Measurements from ENCODE around the gene UBE2E1.

The UBE2E1 gene

GRCh38 chr3:23797491-23797890 is 8.3 kb upstream of the UBE2E1 start:
- TF ChIP-seq MAX (IDR thresholded peaks at IDR 0.05; ENCODE audit: low read depth, low read length): no peak
- no peak for TF ChIP-seq POLR2A (IDR thresholded peaks at IDR 0.05; ENCODE audit: extremely low read depth, insufficient read length)
- TF ChIP-seq CTCF (IDR thresholded peaks at IDR 0.05; ENCODE audit: low read depth, low read length): no peak
- no peak for TF ChIP-seq MYC (IDR thresholded peaks at IDR 0.05; ENCODE audit: low read depth, low read length)
- no peak overlapping the region for H3K4me3 ChIP-seq (ENCODE audit: low read depth, low read length)
- DNase-seq (ENCODE audit: low read depth): no peak

GRCh38 chr3:23798456-23798855 is 7.3 kb upstream of the UBE2E1 start:
- no peak overlapping the region for H3K4me3 ChIP-seq (ENCODE audit: low read depth, low read length)
- DNase-seq (ENCODE audit: low read depth): no peak
- TF ChIP-seq MYC (IDR thresholded peaks at IDR 0.05; ENCODE audit: low read depth, low read length) (no peak), CTCF (IDR thresholded peaks at IDR 0.05; ENCODE audit: low read depth, low read length) (no peak), MAX (IDR thresholded peaks at IDR 0.05; ENCODE audit: low read depth, low read length) (no peak), POLR2A (IDR thresholded peaks at IDR 0.05; ENCODE audit: extremely low read depth, insufficient read length) (no peak)

- no peak overlapping the region for H3K4me3 ChIP-seq (ENCODE audit: low read depth, low read length)
- no peak for TF ChIP-seq POLR2A (IDR thresholded peaks at IDR 0.05; ENCODE audit: extremely low read depth, insufficient read length)
- no peak for TF ChIP-seq MYC (IDR thresholded peaks at IDR 0.05; ENCODE audit: low read depth, low read length)
- no peak for TF ChIP-seq MAX (IDR thresholded peaks at IDR 0.05; ENCODE audit: low read depth, low read length)
- TF ChIP-seq CTCF (IDR thresholded peaks at IDR 0.05; ENCODE audit: low read depth, low read length): no peak
- DNase-seq (ENCODE audit: low read depth): no peak
These were observed 6.9 kb upstream of the UBE2E1 start for GRCh38 chr3:23798876-23799275.

GRCh38 chr3:23800731-23801130 is 5.0 kb upstream of the UBE2E1 start:
- TF ChIP-seq MYC (IDR thresholded peaks at IDR 0.05; ENCODE audit: low read depth, low read length) (no peak), CTCF (IDR thresholded peaks at IDR 0.05; ENCODE audit: low read depth, low read length) (no peak), MAX (IDR thresholded peaks at IDR 0.05; ENCODE audit: low read depth, low read length) (peak; percentile 72), POLR2A (IDR thresholded peaks at IDR 0.05; ENCODE audit: extremely low read depth, insufficient read length) (no peak)
- DNase-seq (ENCODE audit: low read depth): peak; percentile 41
- no peak overlapping the region for H3K4me3 ChIP-seq (ENCODE audit: low read depth, low read length)

- no peak overlapping the region for H3K4me3 ChIP-seq (ENCODE audit: low read depth, low read length)
- DNase-seq (ENCODE audit: low read depth): no peak
- TF ChIP-seq MYC (IDR thresholded peaks at IDR 0.05; ENCODE audit: low read depth, low read length): no peak
- no peak for TF ChIP-seq POLR2A (IDR thresholded peaks at IDR 0.05; ENCODE audit: extremely low read depth, insufficient read length)
- no peak for TF ChIP-seq MAX (IDR thresholded peaks at IDR 0.05; ENCODE audit: low read depth, low read length)
- TF ChIP-seq CTCF (IDR thresholded peaks at IDR 0.05; ENCODE audit: low read depth, low read length): no peak
These were observed 1.1 kb upstream of the UBE2E1 start for GRCh38 chr3:23804441-23805209.

All from NB4 (cell line).